PC-3 (cell line): ENCODE data around the gene ZFYVE28. TPM values are rescaled to one million over a fixed set of nuclear protein-coding genes. Genes with fewer than 3 reads are reported as not detected.

Source experiments
- ATAC-seq: fragments of 200-7000 bp; cut with Tn5 transposase; 2 replicates; pipeline ENCODE4 v1.9.1; 2020; ENCODE audit warnings: mild to moderate bottlenecking, moderate library complexity
- BruUV-seq: library from RNA; stranded (reverse); fragments of 400-500 nt; replicated peaks from 2 replicates; lab custom pipeline; 2021; lab: Mats Ljungman, UMichigan
- CTCF ChIA-PET: fragments of 300-600 bp; sonication (Branson Sonifier 250); formaldehyde crosslinking; loops from one replicate; lab custom pipeline; 2022; ENCODE audit warnings: antibody characterized with exemption; lab: Charles Lee
- POLR2A ChIA-PET: fragments of 300-600 bp; sonication (Branson Sonifier 250); formaldehyde crosslinking; loops from one replicate; lab custom pipeline; 2022; ENCODE audit warnings: antibody characterized with exemption; ENCODE audit not compliant: unreplicated experiment; lab: Charles Lee
- DNase-seq: peaks from one replicate; pipeline ENCODE4 v3.0.0-alpha.2; 2015
- H2AFZ ChIP-seq: fragments of 300-600 bp; sonication (generic); 2 replicates; pipeline ENCODE4 v1.6.0; 2016; ENCODE audit warnings: antibody characterized with exemption, low read length
- H3F3A ChIP-seq: fragments of 300-600 bp; sonication (generic); one replicate; pipeline ENCODE4 v1.6.0; 2017; ENCODE audit warnings: antibody characterized with exemption, low read length, control low read depth, mild to moderate bottlenecking; ENCODE audit not compliant: unreplicated experiment
- H3K27ac ChIP-seq: fragments of 300-600 bp; sonication (generic); 2 replicates; pipeline ENCODE4 v1.5.1; 2016; ENCODE audit warnings: mild to moderate bottlenecking, low read length
- H3K27me3 ChIP-seq: fragments of 300-600 bp; sonication (generic); 2 replicates; pipeline ENCODE4 v1.6.1; 2016; ENCODE audit warnings: low read length, mixed read lengths
- H3K36me3 ChIP-seq: fragments of 300-600 bp; sonication (generic); 2 replicates; pipeline ENCODE4 v1.6.1; 2016; ENCODE audit warnings: low read depth, mixed run types, low read length, mixed read lengths
- H3K4me1 ChIP-seq: fragments of 300-600 bp; sonication (generic); 2 replicates; pipeline ENCODE4 v1.5.1; 2016; ENCODE audit warnings: low read length; ENCODE audit not compliant: insufficient read depth
- H3K4me2 ChIP-seq: fragments of 300-600 bp; sonication (generic); 2 replicates; pipeline ENCODE4 v1.6.0; 2016; ENCODE audit warnings: low read length
- H3K4me3 ChIP-seq: fragments of 300-600 bp; sonication (generic); 2 replicates; pipeline ENCODE4 v1.5.1; 2016; ENCODE audit warnings: mild to moderate bottlenecking, low read length, mixed read lengths
- H3K79me2 ChIP-seq: fragments of 300-600 bp; sonication (generic); 2 replicates; pipeline ENCODE4 v1.6.1; 2017; ENCODE audit warnings: low read length, mixed read lengths
- H3K9ac ChIP-seq: fragments of 300-600 bp; sonication (generic); 2 replicates; pipeline ENCODE4 v1.6.0; 2016; ENCODE audit warnings: mild to moderate bottlenecking, low read length
- H3K9me2 ChIP-seq: fragments of 300-600 bp; sonication (generic); replicated peaks from 2 replicates; pipeline ENCODE4 v1.6.1; 2016; ENCODE audit warnings: mixed run types, low read length, mixed read lengths
- H3K9me3 ChIP-seq: fragments of 300-600 bp; sonication (generic); 2 replicates; pipeline ENCODE4 v1.6.1; 2016; ENCODE audit warnings: low read length, mixed read lengths
- H4K20me1 ChIP-seq: fragments of 300-600 bp; sonication (generic); 2 replicates; pipeline ENCODE4 v1.6.1; 2016; ENCODE audit warnings: low read length, mixed read lengths
- CTCF ChIP-seq: fragments of 300-600 bp; sonication (generic); conservative IDR thresholded peaks from 2 replicates; pipeline ENCODE4 v1.5.1; 2017; ENCODE audit warnings: antibody characterized with exemption, low read depth, mild to moderate bottlenecking, low read length
- EZH2 ChIP-seq: fragments of 300-600 bp; sonication (generic); IDR thresholded peaks from one replicate; pipeline ENCODE4 v1.6.1; 2017; ENCODE audit warnings: antibody characterized with exemption, mild to moderate bottlenecking, low read length; ENCODE audit not compliant: unreplicated experiment
- EZH2phosphoT487 ChIP-seq: fragments of 300-600 bp; sonication (generic); IDR thresholded peaks from 2 replicates; pipeline ENCODE4 v1.6.1; 2018; ENCODE audit warnings: mild to moderate bottlenecking, antibody characterized with exemption, low read length, borderline replicate concordance
- intact Hi-C: fragments of 100-400 bp; cut with micrococcal nuclease; formaldehyde crosslinking; loops from 2 replicates; pipeline ENCODE4 v1.9.0; 2023
- total RNA-seq: library from RNA; depleted of rRNA; stranded (reverse); fragments of >200 nt; gene quantifications from 2 replicates; pipeline ENCODE4 v1.2.3, GENCODE V29; 2014

The ZFYVE28 gene
- total RNA-seq, 1 experiment from 2014 or later = 8.0 TPM

- H3K27me3 ChIP-seq = no peaks in the 10 kb centered on the region
- intact Hi-C loops = no loop called here
- no TSS peak for BruUV-seq
- no peak overlapping the region for H3K4me3 ChIP-seq
- H3K27ac ChIP-seq = no peak overlapping the region
- peaks cover 58% of the 10 kb centered on the region for H3K79me2 ChIP-seq
- no peak overlapping the region for H3K4me2 ChIP-seq
- CTCF ChIA-PET = no interaction called here
- no peak overlapping the region for H3K9ac ChIP-seq
- no peak for ATAC-seq
- no peaks in the 10 kb centered on the region for H3K9me2 ChIP-seq
- POLR2A ChIA-PET = no interaction called here
- no peak overlapping the region for H2AFZ ChIP-seq
- DNase-seq = no peak
- H3K4me1 ChIP-seq = 0 out of 2 replicates have a peak, but pooled peaks cover 20% of the 10 kb centered on the region
- TF ChIP-seq CTCF (no peak), EZH2 (no peak), EZH2phosphoT487 (no peak)
- H3F3A ChIP-seq = no peaks in the 10 kb centered on the region
- peaks cover 14% of the 10 kb centered on the region; the same call in 1 of the 2 replicates for H3K36me3 ChIP-seq
- H3K9me3 ChIP-seq = no peaks in the 10 kb centered on the region
- peaks cover 16% of the 10 kb centered on the region for H4K20me1 ChIP-seq
These were observed 181.3 kb downstream of the ZFYVE28 start for GRCh38 chr4:2236944-2237666.

GRCh38 chr4:2231082-2231481, 187.4 kb downstream of the ZFYVE28 start:
- no peaks in the 10 kb centered on the region for H3F3A ChIP-seq
- no peaks in the 10 kb centered on the region for H3K4me1 ChIP-seq
- H3K27me3 ChIP-seq = no peaks in the 10 kb centered on the region
- ATAC-seq (no peak), DNase-seq (no peak)
- H3K9ac ChIP-seq = no peak overlapping the region
- ChIA-PET CTCF (no interaction called here), POLR2A (no interaction called here)
- intact Hi-C loops = no loop called here
- no peaks in the 10 kb centered on the region for H3K9me3 ChIP-seq
- H4K20me1 ChIP-seq = no peaks in the 10 kb centered on the region
- no peak overlapping the region for H3K4me2 ChIP-seq
- H2AFZ ChIP-seq = no peak overlapping the region
- TF ChIP-seq CTCF = no peak
- TF ChIP-seq EZH2 = no peak
- no peak for TF ChIP-seq EZH2phosphoT487
- peaks cover 14% of the 10 kb centered on the region; the same call in 1 of the 2 replicates for H3K36me3 ChIP-seq
- no TSS peak for BruUV-seq
- peaks cover 8% of the 10 kb centered on the region; the same call in 1 of the 2 replicates for H3K79me2 ChIP-seq
- no peaks in the 10 kb centered on the region for H3K9me2 ChIP-seq
- H3K27ac ChIP-seq = no peak overlapping the region
- H3K4me3 ChIP-seq = no peak overlapping the region

DNA sequence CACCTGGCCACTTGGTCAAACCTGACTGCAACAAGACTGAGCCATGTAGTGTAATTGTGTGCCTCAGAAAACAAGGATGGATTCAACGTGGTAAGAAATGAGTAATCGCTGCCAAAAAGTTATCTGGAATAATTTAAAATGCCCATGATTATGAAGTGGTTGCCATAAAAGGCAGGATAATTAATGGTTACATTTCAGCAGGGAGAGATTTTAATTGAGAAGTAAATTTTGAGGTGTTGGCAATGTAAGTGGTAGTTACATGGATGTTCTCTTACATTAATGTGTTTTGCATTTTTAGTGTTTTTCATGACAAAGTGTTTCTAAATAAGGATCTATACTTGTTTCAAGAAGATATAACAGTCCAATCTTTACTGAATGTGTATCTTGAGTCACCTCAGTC, 192.2 kb downstream of the ZFYVE28 start:
- TF ChIP-seq CTCF (no peak), EZH2 (no peak), EZH2phosphoT487 (no peak)
- POLR2A ChIA-PET = no interaction called here
- H3K9me3 ChIP-seq = no peaks in the 10 kb centered on the region
- CTCF ChIA-PET = no interaction called here
- no peaks in the 10 kb centered on the region for H4K20me1 ChIP-seq
- H3K4me1 ChIP-seq = peaks cover 10% of the 10 kb centered on the region; the same call in 1 of the 2 replicates
- no peak overlapping the region for H3K4me3 ChIP-seq
- intact Hi-C loops = no loop called here
- no peaks in the 10 kb centered on the region for H3K79me2 ChIP-seq
- no peak overlapping the region for H2AFZ ChIP-seq
- no peaks in the 10 kb centered on the region for H3K9me2 ChIP-seq
- no peaks in the 10 kb centered on the region for H3F3A ChIP-seq
- no peak overlapping the region for H3K4me2 ChIP-seq
- H3K27me3 ChIP-seq = no peaks in the 10 kb centered on the region
- no peaks in the 10 kb centered on the region; the same call in 1 of the 2 replicates for H3K36me3 ChIP-seq
- BruUV-seq = no TSS peak
- H3K27ac ChIP-seq = no peak overlapping the region
- DNase-seq (no peak), ATAC-seq (no peak)
- no peak overlapping the region for H3K9ac ChIP-seq
